NCI-H524 treated with DMSO at 0.1 percent for 48 hours (cell line): Measurements from ENCODE around the gene SUDS3.
A peak's percentile ranks its signal among the peaks of the same experiment; 100 is the strongest.
"Not testable (repeated sequence)": the region's sequence is repeated elsewhere in the genome, so short reads cannot be mapped to it uniquely, and the experiment has no call there.

ENCODE experiments used
- DNase-seq: peaks from one replicate; lab custom pipeline; 2025; lab: John Stamatoyannopoulos, UW

The SUDS3 gene

GRCh38 chr12:118398524-118398923 is 22.2 kb downstream of the SUDS3 start:
- no peak for DNase-seq

- DNase-seq, result no peak
Measured at GRCh38 chr12:118398940-118399339, 22.6 kb downstream of the SUDS3 start.

GRCh38 chr12:118402251-118402650 is 25.9 kb downstream of the SUDS3 start:
- no peak for DNase-seq

DNA sequence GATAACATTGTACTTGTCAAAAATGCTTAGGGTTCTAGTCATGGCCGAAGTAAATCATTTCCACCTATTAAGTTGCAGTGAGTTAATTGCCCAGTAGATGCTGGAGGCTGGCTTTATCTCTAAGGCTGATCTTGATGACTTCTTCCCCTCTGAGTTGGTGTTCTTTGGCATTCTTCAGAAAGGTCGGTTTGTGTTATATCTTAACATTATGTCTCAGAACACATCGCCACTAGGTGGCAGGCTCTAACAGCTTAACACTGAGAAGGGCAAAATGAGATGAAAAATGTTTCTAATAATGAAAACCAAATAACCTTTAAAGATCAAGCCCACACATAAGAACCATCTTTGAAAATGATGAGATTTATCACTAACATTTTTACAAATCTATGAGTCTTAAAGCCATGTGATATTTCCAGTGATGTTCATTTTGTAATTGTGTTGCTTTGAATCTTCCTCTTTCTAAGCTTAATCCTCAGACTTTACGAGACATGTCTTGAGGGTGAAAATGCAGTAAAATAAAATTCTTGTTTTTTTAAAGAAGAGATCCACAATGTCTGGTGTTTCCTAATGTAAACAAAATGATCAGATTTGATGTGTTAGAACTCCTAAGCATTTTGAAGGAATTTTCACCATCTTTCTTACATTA is 28.6 kb downstream of the SUDS3 start:
- no peak for DNase-seq

- DNase-seq, result not testable (repeated sequence)
Measured at GRCh38 chr12:118408241-118408640, 31.9 kb downstream of the SUDS3 start.

DNA sequence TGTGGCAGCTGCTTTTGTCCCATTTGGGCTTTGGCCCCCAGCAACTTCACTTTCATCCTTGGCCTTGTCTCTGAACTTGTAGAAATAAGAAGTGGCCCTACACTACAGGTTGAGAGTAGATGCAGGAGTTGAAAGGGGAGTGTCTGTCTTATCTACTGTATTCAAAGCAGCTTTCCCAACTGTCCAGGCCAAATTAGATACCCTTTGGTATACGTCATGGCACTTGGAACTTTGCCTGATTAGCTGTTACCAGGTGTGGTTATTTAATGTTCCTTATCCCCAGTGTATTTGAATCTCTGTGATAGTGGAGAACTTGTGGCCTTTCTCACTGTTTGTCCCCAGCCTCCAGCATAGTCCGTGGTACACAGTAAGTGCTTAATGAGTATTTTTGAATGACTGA is 33.5 kb downstream of the SUDS3 start:
- DNase-seq, result no peak

GRCh38 chr12:118417942-118418341 is 41.6 kb downstream of the SUDS3 start:
- DNase-seq, result no peak

- no peak for DNase-seq
Measured at GRCh38 chr12:118418385-118419057, 42.2 kb downstream of the SUDS3 start.

DNA sequence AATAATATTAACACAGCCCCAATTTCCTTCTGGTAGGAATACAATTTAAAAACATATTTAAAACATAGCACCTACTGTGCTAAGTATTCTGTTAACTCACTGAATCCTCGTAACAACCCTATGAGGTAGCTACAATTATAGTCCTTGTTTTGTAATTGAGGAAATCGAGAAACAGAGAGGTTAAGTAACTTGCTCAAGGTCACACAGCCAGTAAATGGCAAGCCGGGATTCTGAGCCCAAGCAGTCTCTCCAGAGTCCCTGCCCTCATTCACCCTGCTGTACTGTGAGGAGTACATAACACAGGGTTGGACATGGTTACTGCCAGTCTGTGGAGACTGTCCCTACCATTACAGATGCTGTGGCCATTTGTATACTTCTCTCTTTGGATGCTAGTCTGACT is 44.3 kb downstream of the SUDS3 start:
- DNase-seq, result no peak

GRCh38 chr12:118424884-118425283 is 48.5 kb downstream of the SUDS3 start:
- DNase-seq, result no peak

- no peak for DNase-seq
Measured at GRCh38 chr12:118425364-118425763, 49.0 kb downstream of the SUDS3 start.

DNA sequence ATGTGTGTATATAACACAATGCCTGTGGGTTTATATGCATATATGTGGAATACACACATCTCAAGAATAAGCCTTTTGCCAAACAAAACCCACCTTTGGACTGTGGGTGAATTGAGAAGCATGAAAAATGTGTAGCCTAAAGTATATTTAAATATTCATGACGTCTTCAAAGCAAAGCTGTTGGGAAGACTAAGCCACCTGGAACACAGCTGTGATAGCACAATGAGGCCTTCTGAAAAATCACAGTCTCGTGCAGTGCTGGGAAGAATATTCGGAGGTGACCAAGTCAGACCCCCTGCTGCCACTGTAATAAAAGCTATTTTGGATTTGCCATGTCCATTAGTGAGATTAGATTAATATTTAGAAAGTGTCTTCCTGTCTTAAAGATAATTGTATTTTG is 51.5 kb downstream of the SUDS3 start:
- DNase-seq, result no peak

- DNase-seq, result no peak
Measured at GRCh38 chr12:118428643-118429042, 52.3 kb downstream of the SUDS3 start.

DNA sequence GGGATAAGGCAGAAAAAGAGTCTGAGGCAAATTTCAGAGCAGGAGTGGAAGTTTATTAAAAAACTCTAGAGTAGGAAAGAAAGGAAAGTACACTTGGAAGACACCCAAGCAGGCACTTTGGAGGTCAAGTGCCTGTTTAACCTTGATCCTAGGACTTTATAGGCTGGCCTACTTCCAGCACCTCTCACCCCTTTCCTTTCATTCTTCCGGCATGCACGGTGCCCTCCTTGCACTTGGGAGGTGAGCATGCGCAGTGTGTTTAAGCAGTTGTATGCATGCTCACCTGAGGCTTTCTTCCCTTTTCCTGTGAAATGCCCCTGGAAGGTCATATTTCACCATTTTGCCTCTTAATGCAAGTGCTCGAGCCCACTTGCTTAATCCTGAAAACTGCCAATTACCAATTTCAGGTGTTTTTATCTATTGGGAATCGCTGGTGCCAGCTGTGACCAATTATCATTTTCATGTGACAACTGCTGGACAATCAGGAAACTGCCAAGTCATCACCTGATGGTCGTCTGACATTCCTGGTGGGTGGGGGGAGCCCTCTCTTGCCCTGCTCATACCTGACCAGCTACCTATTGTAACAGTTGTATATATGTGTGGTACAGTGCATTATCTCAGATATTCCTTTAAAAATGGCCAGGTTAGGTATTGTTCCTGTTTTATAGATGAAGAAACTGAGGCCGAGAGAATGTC is 53.5 kb downstream of the SUDS3 start:
- no peak for DNase-seq

- no peak for DNase-seq
Measured at GRCh38 chr12:118430516-118430915, 54.2 kb downstream of the SUDS3 start.

- no peak for DNase-seq
Measured at GRCh38 chr12:118432812-118433545, 56.6 kb downstream of the SUDS3 start.

DNA sequence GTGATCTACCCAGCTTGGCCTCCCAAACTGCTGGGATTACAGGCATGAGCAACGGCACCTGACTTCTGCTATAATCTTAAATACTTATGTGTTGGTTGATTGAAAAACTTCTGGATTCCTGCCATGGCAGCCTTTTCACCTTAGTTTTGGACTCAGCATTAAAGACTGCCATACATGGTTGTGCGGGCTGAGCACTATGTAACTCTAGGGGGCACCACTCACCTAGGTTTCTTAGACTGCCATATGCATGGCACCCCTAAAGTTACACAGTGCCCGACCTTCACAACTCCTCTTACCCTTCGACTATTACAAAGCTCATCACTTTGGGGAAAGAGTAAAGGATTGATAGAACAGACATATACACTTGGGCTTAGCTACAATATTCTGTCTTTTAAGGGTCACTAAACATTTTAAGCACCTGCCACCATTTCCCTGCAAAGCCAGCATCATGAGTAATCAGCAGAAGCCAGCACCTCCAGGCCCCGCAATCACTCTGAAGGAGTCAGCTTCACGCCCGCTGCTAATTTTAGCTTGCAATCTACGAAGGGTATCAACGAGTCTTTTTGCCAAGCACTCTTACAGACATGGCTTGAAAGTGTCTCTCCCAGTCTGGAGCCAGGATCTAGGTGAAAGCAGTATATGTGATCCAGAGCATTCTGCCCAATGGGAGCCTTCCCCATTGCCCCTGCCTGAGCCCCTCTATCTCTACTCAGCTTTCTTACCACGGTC is 59.8 kb downstream of the SUDS3 start:
- peak; percentile 5 for DNase-seq

GRCh38 chr12:118436986-118437385 is 60.6 kb downstream of the SUDS3 start:
- no peak for DNase-seq

GRCh38 chr12:118439068-118439467 is 62.7 kb downstream of the SUDS3 start:
- DNase-seq, result no peak

GRCh38 chr12:118446247-118446646 is 69.9 kb downstream of the SUDS3 start:
- DNase-seq, result no peak

DNA sequence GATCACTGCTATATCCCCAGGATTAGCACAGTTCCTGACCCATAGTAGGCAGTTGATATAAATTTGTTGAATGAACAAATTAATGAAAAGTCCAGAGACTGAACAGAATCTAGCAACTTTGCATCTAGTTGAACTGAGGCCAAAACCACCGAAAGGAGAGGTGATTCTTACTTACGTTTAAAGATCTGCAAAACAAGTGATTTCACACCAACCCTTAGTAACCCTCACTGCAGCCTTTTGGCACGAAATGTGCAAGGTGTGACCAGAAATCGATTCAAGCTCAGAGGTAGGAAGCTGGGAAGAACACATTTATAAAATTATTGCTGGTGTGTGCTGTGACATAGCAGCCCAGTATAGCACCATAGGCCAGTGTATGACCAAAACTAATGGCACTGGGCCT is 70.8 kb downstream of the SUDS3 start:
- no peak for DNase-seq

DNA sequence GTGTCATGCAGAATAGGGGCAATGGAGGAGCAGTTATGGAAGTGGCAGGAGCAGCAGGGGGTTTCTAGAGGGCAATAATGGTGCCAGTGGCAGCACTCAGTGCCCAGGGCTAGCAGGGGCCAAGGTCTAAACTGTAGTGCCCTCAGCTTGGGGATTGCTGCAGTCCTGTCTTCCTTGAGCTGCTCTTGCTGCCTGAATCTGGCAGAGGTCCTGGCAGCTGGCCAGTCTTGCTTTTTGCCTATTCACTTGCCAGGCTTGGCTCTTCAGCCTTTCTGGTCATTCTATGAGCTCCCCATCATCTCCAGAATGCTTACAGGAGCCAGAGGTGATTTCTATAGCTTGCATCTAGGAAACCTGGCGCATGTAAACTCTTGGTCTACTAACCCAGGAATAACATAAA is 72.0 kb downstream of the SUDS3 start:
- no peak for DNase-seq
